Thoracic aorta (tissue), 2 donors: ENCODE data around the gene KCNIP4. TPM values are rescaled to one million over a fixed set of nuclear protein-coding genes. Genes with fewer than 3 reads are reported as not detected.
"Not testable (repeated sequence)": the region's sequence is repeated elsewhere in the genome, so short reads cannot be mapped to it uniquely, and the experiment has no call there.

Experiments used
- ATAC-seq: fragments of 150-250 bp; one replicate; pipeline ENCODE4 v1.8.0; 2017; ENCODE audit warnings: low read depth; ENCODE audit not compliant: insufficient number of reproducible peaks, low FRiP score
- DNase-seq: peaks from one replicate; pipeline ENCODE4 v3.0.0-alpha.2; 2020; ENCODE audit warnings: low spot score
- H3K27ac ChIP-seq, 2 donors: fragments of 200-600 bp; sonication (generic); 1 replicate in 1 of 2; 2 replicates in 1 of 2; pipeline ENCODE4 v1.5.1; 2016; ENCODE audit warnings: mild to moderate bottlenecking in 2 of 2, moderate library complexity in 2 of 2
- H3K27me3 ChIP-seq: fragments of 200-600 bp; sonication (generic); replicated peaks from 2 replicates; pipeline ENCODE4 v1.6.0; 2016; ENCODE audit warnings: mild to moderate bottlenecking; ENCODE audit not compliant: insufficient read depth
- H3K36me3 ChIP-seq: fragments of 200-600 bp; sonication (generic); one replicate; pipeline ENCODE4 v1.5.1; 2016
- H3K4me1 ChIP-seq, 2 donors: fragments of 200-600 bp; sonication (generic); 1 replicate in 1 of 2; 2 replicates in 1 of 2; pipeline versions ENCODE4 v1.5.1 to v1.6.0; 2016; ENCODE audit warnings: low read depth in 2 of 2, mild to moderate bottlenecking in 1 of 2; ENCODE audit not compliant: control insufficient read depth in 1 of 2
- H3K4me3 ChIP-seq: fragments of 200-600 bp; sonication (generic); 2 replicates; pipeline ENCODE4 v1.5.1; 2016; ENCODE audit warnings: mild to moderate bottlenecking
- H3K9me3 ChIP-seq: fragments of 200-600 bp; sonication (generic); 2 replicates; pipeline ENCODE4 v1.5.1; 2016
- total RNA-seq, 2 donors: library from RNA; depleted of rRNA; stranded (reverse); fragments of >200 nt; gene quantifications; one replicate each; pipeline versions ENCODE4 v1.1.0 to v1.2.3, GENCODE V29; 2016
- TF ChIP-seq, protein P1 (sequence below): fragments of 200-600 bp; sonication (generic); IDR thresholded peaks from one replicate; pipeline ENCODE4 v1.5.1; 2019; ENCODE audit warnings: antibody characterized with exemption

The KCNIP4 gene
- total RNA-seq, 2 donors from 2014 or later = not detected

DNA sequence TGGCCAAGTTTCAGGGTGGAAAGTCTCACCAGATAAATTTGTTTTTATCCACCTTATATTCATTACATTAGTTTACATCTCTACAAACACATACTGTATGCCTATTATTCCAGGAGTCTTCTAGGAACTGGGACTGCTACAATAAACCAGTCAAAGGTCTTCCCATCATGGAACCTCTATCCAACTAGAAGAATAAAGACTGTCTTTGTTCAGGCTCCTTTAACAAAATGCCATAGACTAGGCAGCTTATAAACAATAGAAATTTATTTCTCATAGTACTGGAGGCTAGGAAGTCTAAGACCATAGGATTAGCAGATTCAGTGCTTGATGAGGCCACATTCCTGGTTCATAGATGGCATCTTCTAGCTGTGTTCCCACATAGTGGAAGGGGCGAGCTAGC lies 1186.7 kb downstream of the KCNIP4 start:
- TF ChIP-seq, protein P1, sequence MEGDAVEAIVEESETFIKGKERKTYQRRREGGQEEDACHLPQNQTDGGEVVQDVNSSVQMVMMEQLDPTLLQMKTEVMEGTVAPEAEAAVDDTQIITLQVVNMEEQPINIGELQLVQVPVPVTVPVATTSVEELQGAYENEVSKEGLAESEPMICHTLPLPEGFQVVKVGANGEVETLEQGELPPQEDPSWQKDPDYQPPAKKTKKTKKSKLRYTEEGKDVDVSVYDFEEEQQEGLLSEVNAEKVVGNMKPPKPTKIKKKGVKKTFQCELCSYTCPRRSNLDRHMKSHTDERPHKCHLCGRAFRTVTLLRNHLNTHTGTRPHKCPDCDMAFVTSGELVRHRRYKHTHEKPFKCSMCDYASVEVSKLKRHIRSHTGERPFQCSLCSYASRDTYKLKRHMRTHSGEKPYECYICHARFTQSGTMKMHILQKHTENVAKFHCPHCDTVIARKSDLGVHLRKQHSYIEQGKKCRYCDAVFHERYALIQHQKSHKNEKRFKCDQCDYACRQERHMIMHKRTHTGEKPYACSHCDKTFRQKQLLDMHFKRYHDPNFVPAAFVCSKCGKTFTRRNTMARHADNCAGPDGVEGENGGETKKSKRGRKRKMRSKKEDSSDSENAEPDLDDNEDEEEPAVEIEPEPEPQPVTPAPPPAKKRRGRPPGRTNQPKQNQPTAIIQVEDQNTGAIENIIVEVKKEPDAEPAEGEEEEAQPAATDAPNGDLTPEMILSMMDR = no peak
- H3K27ac ChIP-seq = no peak overlapping the region
- H3K4me3 ChIP-seq = no peak overlapping the region
- ATAC-seq (no peak), DNase-seq (no peak)
- H3K4me1 ChIP-seq = no peaks in the 10 kb centered on the region
- no peaks in the 10 kb centered on the region for H3K36me3 ChIP-seq
- no peaks in the 10 kb centered on the region for H3K27me3 ChIP-seq
- H3K9me3 ChIP-seq = no peaks in the 10 kb centered on the region

DNA sequence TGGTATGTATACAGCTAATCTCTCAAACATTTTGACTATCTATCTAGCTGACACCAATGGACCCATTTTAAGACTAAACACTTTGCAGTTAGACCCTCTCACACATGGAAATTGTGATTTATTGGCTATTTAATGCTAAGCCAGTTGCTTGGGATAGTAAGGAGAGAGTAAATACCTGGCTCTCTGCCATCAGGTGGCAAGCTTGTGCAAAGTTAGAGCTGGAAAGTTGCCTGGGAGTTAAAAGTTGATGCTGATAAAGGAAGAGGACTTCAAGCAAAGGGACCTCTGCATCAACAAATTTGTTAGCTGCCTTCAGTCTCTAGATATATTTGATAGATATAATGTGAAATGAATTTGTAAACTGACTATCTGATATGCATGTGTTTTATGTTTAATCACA lies 1187.2 kb downstream of the KCNIP4 start:
- Histone ChIP-seq H3K4me1 (no peaks in the 10 kb centered on the region), H3K27ac (no peak overlapping the region), H3K36me3 (no peaks in the 10 kb centered on the region), H3K9me3 (no peaks in the 10 kb centered on the region), H3K27me3 (no peaks in the 10 kb centered on the region), H3K4me3 (no peak overlapping the region)
- TF ChIP-seq, protein P1 = no peak
- DNase-seq = no peak
- ATAC-seq = no peak

DNA sequence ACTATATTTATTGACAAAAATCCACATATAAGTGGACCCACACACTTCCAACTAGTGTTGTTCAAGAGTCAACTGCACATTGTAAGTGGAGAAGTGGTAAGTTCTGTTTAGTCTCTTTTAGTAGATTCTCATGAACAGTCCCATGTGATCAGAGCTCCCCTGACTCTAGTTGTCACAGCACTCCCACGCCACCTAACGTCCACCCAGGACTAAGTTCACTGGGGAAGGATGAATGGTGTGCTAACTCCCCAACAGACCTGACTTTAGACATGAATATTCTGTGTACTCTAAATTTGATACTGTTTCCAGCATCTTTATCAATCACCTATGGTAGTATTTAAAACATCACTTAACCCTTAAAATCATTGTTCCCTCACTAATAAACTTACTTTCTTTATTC lies 1188.5 kb downstream of the KCNIP4 start:
- ATAC-seq = no peak
- H3K4me3 ChIP-seq = no peak overlapping the region
- H3K27ac ChIP-seq = no peak overlapping the region

DNA sequence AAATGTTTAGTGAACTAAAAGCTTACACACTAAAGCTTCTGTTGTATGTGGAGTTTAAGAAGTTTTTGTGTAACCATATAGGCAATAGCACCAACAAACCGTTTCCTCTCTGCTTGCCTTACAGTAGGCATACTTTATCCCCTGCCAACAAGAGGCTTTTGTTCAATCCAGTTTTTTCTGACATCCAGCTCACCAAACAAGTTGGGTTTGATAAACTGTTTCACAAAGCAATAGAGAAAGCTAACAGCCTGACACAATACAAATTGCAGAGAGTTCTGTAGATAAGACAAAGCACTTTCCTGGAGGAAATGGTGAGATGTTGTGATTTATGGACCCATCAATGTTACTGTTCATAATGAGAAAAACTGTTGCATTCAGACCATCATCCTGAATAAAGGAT lies 1194.5 kb downstream of the KCNIP4 start:
- no peaks in the 10 kb centered on the region for H3K27me3 ChIP-seq
- H3K9me3 ChIP-seq = no peaks in the 10 kb centered on the region
- ATAC-seq (no peak), DNase-seq (no peak)
- TF ChIP-seq, protein P1 = no peak
- no peak overlapping the region for H3K27ac ChIP-seq
- no peaks in the 10 kb centered on the region for H3K36me3 ChIP-seq
- no peak overlapping the region for H3K4me3 ChIP-seq
- H3K4me1 ChIP-seq = no peaks in the 10 kb centered on the region

More for the DNA sequence above, 1188.5 kb downstream of the KCNIP4 start:
- no peaks in the 10 kb centered on the region for H3K36me3 ChIP-seq
- no peaks in the 10 kb centered on the region for H3K27me3 ChIP-seq
- no peaks in the 10 kb centered on the region for H3K4me1 ChIP-seq
- no peaks in the 10 kb centered on the region for H3K9me3 ChIP-seq
- no peak for DNase-seq
- TF ChIP-seq, protein P1 = no peak

DNA sequence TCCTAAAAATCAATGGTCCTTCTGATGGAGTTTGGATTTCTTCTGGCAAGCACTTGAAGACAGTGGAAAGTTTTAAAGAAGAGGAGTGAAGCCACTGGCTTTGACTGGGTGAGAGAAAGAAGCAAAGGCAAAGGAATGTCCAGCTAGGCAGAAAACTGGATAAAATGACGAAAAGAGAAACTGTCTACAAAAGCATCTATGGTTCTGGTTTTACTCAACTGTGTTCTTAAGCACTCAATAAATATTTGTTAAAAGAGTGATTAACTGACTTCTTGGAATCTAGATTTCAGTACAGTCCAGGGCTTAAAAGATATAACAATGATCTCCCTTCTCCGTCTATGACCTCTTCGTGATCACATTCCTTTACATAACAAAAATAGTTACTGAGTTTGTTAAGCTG lies 1195.9 kb downstream of the KCNIP4 start:
- Histone ChIP-seq H3K4me1 (no peaks in the 10 kb centered on the region), H3K36me3 (no peaks in the 10 kb centered on the region), H3K27ac (no peak overlapping the region), H3K27me3 (no peaks in the 10 kb centered on the region), H3K9me3 (no peaks in the 10 kb centered on the region), H3K4me3 (no peak overlapping the region)
- DNase-seq (no peak), ATAC-seq (no peak)
- TF ChIP-seq, protein P1 = no peak

DNA sequence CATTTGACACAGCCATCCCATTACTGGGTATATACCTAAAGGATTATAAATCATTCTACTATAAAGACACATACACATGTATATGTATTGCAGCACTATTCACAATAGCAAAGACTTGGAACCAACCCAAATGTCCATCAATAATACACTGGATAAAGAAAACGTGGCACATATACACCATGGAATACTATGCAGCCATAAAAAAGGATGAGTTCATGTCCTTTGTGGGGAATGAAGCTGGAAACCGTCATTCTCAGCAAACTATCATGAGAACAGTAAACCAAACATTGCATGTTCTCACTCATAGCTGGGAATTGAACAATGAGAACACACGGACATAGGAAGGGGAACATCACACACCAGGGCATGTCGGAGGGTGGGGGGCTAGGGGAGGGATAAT lies 1202.6 kb downstream of the KCNIP4 start:
- H3K27me3 ChIP-seq, H3K36me3 ChIP-seq, H3K27ac ChIP-seq, ATAC-seq, H3K4me1 ChIP-seq, H3K4me3 ChIP-seq, DNase-seq: not testable (repeated sequence)
- peaks cover 12% of the 10 kb centered on the region for H3K9me3 ChIP-seq
